ENCODE measurements around the gene METTL9. TPM values are rescaled to one million over a fixed set of nuclear protein-coding genes. Genes with fewer than 3 reads are reported as not detected.
"Not testable (repeated sequence)": the region's sequence is repeated elsewhere in the genome, so short reads cannot be mapped to it uniquely, and the experiment has no call there.

Gene METTL9
- 135 and 142 TPM in 2 replicates for total RNA-seq (2014; rRNA removed; shearing (Covaris generic))
- 128 TPM in 2 replicates for polyA plus RNA-seq (2015; cell fraction: cytosol; rRNA removed)
- polyA plus RNA-seq (2015; cell fraction: nucleus; rRNA removed): 35.0 and 35.8 TPM in 2 replicates

- DNase-seq (ENCODE audit: low read depth): peak; percentile 93
These were observed at the start of gene METTL9 for GRCh38 chr16:21599122-21600030. TSS of gene METTL9 (plus strand) at chr16:21599577. CDS start at chr16:21599734, 157 bp downstream.

DNA sequence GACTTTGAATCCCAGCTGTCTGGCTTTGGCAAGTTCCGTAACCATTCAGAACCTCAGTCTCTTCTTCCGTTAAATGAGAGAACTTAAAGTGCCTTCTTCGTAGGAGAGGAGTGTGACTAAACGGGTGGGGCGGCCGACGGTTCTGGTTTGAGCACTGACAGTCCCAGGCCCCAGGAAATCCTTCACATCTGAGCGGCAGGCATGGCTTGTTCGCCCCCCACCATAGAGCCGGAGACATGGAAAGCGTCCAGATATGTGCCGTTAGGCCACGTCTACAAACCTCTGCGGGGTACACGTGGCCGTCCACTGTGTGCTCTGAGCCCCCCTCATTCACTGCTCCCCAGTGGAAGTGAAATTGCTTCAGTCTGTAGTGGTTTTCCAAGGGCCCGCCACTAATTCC is 49.4 kb upstream of the METTL9 start:
- DNase-seq (ENCODE audit: low read depth): not testable (repeated sequence)

- not testable (repeated sequence) for DNase-seq (ENCODE audit: low read depth)
These were observed 48.9 kb upstream of the METTL9 start for GRCh38 chr16:21550435-21550834.

- not testable (repeated sequence) for DNase-seq (ENCODE audit: low read depth)
These were observed 48.3 kb upstream of the METTL9 start for GRCh38 chr16:21551076-21551475.

- not testable (repeated sequence) for DNase-seq (ENCODE audit: low read depth)
These were observed 47.8 kb upstream of the METTL9 start for GRCh38 chr16:21551600-21551999.

- DNase-seq (ENCODE audit: low read depth): not testable (repeated sequence)
These were observed 45.7 kb upstream of the METTL9 start for GRCh38 chr16:21553481-21554296.

DNA sequence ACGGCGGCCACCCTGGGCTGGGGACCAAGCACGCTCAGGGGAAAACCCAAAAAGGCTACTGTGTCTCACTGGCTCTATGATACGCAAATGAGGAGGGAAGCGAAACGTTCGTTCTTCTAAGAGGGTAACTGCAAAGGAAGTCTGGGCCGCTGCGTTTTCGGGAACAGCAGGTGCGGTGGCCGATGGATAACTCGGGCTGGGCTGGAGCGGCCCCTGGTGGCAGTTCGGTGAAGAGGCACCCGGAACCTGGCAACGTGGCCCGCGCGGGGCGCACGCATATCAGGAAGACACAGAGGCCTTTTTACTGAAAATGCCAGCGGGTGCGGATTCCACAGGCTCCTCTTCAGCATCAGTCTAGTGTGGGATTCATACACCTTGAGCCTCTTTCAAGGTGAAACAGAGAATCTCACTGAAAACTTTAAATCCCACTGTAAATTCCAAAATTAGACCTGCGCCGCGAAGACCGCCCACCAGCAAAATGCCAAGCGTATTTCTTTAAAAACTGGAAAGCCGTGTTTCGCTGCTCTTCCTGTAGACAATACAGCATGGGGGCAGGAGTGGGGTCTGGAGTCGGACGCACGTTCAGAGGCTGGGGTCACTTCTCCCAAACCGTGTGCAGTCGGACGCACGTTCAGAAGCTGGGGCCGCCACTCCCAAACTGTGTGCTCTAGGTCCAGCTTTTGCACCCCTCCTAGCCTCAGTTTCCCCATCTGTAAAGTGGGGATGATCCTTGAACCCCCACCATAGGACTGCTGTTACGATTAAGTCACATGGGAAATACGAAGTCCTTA is 44.4 kb upstream of the METTL9 start:
- DNase-seq (ENCODE audit: low read depth): peak; percentile 73

DNA sequence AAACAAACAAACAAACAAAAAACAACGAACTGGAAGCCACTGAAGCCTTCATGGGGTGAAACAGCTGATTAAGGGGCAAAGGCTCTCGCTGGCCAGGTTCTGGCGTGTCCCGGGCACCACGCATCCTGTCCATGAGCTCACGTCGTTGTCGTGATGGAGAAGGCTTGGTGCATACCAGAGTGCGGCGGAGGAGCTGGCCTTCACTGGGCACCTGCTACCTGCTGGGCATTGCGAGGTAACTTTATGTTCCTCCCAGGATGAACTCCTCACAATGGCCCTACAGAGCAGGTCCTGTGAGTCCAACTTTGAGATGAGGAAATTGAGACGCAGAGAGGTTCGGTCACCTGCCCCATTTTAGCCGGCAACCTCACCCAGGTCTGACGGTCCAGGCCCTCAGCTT is 43.8 kb upstream of the METTL9 start:
- DNase-seq (ENCODE audit: low read depth): not testable (repeated sequence)

DNA sequence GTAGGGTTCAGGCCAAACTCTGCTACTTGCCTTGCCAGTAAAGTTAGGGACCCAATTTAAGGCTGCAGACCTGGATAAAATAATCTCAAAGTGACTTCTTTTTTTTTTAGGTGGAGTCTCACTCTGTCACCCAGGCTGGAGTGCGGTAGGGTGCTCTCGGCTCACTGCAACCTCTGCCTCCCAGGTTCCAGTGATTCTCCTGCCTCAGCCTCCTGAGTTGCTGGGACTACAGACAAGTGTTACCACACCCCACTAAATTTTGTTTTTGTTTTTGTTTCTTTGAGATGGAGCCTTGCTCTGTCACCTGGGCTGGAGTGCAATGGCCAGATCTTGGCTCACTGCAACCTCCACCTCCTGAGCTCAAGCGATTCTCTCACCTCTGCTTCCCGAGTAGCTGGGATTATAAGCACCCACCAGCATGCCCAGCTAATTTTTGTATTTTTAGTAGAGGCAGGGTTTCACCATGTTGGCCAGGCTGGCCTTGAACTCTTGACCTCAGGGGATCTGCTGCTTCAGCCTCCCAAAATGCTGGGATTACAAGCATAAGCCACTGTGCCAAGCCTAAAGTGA is 43.3 kb upstream of the METTL9 start:
- DNase-seq (ENCODE audit: low read depth): not testable (repeated sequence)

DNA sequence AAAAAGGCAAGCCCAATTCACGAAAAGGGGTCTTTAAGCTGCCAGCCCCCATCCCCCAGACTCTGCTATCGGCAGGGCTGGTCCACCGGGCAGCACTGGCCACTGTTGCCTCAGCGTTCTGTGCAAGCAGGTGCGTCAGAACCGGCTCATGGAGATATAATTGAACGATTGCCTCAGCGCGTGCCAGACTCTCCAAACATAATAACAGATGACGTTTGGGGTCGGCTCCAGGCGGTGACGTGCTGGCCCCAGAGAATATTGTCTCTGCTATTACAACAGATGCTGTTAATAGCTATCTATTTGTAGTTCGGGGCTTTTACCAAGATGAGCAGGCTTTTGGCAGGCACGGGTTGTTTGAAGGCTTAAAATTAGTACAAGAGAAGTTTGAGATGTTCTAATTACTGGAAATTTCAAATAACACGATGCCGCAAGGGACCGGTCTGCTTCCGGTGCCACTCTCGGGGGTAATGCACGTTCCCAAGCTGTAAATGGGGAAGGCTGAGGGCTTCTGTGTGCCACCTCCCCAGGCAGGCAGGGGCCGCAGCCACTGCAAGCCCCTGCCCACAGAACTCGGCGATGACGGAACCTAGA is 42.6 kb upstream of the METTL9 start:
- not testable (repeated sequence) for DNase-seq (ENCODE audit: low read depth)

- DNase-seq (ENCODE audit: low read depth): no peak
These were observed 38.9 kb upstream of the METTL9 start for GRCh38 chr16:21560462-21560861.

- no peak for DNase-seq (ENCODE audit: low read depth)
These were observed 35.7 kb upstream of the METTL9 start for GRCh38 chr16:21563676-21564075.

DNA sequence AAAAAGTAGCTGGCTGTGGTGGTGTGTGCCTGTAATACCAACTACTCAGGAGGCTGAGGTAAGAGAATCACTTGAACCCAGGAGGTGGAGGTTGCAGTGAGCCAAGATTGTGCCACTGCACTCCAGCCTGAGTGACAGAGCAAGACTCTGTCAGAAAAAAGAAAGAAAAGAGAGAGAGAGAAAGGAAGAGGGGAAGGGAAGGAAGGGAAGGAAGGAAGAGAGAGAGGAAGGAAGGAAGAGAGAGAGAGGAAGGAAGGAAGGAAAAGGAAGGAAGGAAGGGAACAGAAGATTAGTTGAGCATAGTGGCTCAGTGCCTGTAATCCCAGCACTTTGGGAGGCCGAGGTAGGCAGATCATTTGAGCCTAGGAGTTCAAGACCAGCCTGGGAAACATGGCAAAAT is 35.0 kb upstream of the METTL9 start:
- not testable (repeated sequence) for DNase-seq (ENCODE audit: low read depth)

DNA sequence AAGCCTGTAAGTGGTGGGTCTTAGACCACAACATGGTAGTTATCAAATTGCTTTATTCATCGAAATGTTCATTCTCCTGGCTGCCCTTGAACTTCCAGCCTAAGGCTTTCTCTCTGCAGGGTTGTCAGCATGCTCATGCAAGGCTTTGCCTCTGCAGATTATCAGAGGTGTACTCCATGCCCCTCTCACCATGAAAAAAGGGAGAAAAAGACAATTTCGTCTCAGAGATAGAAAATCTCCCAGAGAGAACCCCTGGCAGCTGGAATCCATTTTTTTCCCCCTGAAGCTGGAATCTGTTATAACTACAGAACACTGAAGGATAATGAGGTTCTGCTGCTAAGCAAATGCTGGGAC is 33.9 kb upstream of the METTL9 start:
- DNase-seq (ENCODE audit: low read depth): no peak

GRCh38 chr16:21565861-21566669 is 33.3 kb upstream of the METTL9 start:
- no peak for DNase-seq (ENCODE audit: low read depth)

- DNase-seq (ENCODE audit: low read depth): no peak
These were observed 32.4 kb upstream of the METTL9 start for GRCh38 chr16:21566891-21567414.

DNA sequence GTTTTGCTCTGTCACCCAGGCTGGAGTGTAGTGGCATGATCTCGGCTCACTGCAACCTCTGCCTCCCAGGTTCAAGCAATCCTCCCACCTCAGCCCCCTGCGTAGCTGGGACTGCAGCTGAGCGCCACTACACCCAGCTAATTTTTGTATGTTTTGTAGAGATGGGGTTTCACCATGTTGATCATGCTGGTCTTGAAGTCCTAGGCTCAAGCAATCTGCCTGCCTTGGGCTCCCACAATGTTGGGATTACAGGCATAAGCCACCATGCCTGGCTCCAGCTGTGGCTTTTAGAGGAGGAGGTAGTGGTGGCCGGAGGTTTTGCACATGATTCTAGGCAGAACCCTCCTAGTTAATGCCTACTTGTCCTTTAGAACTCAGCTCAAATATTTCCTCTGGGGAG is 31.9 kb upstream of the METTL9 start:
- not testable (repeated sequence) for DNase-seq (ENCODE audit: low read depth)

DNA sequence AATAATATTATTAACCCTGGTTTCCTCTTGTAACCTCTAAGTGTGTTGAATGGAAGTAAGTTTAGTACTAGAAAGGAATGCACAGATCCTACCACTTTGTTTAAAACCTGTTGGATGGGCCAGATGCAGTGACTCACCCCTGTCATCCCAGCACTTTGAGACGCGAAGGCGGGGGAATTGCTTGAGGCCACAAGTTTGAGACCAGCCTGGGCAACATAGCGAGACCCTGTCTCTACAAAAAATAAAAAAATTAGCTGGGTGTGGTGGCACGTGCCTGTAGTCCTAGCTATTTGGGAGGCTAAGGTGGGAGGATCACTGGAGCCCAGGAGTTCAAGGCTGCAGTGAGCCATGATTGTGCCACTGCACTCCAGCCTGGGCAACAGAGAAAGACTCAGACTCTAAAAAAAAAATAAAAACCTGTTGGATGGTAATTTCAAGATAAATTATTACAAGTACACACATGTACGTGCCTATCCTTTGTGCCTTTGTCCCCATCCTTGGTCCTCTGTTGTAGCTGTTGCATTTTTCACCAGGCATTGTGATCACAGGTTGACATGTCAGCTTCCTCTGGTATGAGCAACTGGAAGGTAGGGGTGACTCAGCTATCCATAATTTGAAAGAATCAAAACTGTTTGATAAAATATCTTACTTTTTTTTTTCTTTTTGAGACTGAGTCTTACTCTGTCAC is 30.7 kb upstream of the METTL9 start:
- peak; percentile 32 for DNase-seq (ENCODE audit: low read depth)

DNA sequence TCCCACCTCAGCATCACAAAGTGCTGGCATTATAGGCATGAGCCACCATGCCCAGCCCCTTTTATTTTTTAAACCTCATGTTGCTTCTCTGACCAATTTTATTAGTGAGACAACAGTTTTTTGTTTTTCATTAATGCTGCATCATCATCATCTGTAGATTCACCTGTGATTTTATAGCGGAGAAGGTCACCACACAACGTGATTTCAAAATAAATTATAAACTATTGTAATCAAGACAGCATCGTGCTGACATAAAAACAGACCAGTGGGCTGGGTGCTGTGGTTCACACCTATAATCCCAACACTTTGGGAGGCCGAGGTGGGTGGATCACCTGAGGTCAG is 28.7 kb upstream of the METTL9 start:
- no peak for DNase-seq (ENCODE audit: low read depth)
